Spleen (tissue), 11 donors: ENCODE results near the gene NDUFS8. TPM values are rescaled to one million over a fixed set of nuclear protein-coding genes. Genes with fewer than 3 reads are reported as not detected.

Experiments used
- DNase-seq: peaks from one replicate; pipeline ENCODE4 v3.0.0-alpha.2; 2020
- H3K27ac ChIP-seq, 8 donors: fragments of 200-600 bp; sonication (generic) in 7 of 8; 1 replicate in 4 of 8; 2 replicates in 4 of 8; pipeline versions ENCODE4 v1.5.0 to v1.8.0; 2016 to 2021; ENCODE audit warnings: inconsistent platforms in 4 of 8, mild to moderate bottlenecking in 4 of 8, moderate library complexity in 1 of 8
- H3K27me3 ChIP-seq, 7 donors: fragments of 200-600 bp; sonication (generic) in 6 of 7; replicated peaks in 1 of 7; 1 replicate in 4 of 7; 2 replicates in 3 of 7; pipeline versions ENCODE4 v1.5.0 to v1.8.0; 2016 to 2021; ENCODE audit warnings: inconsistent platforms in 3 of 7, mild to moderate bottlenecking in 1 of 7
- H3K36me3 ChIP-seq, 6 donors: fragments of 200-600 bp; sonication (generic) in 5 of 6; 1 replicate in 4 of 6; 2 replicates in 2 of 6; pipeline versions ENCODE4 v1.5.0 to v1.8.0; 2016 to 2021; ENCODE audit warnings: inconsistent platforms in 2 of 6
- H3K4me1 ChIP-seq, 6 donors: fragments of 200-600 bp; sonication (generic) in 5 of 6; 1 replicate in 3 of 6; 2 replicates in 3 of 6; pipeline versions ENCODE4 v1.5.0 to v1.8.0; 2016 to 2021; ENCODE audit warnings: inconsistent platforms in 3 of 6
- H3K4me3 ChIP-seq, 8 donors: fragments of 200-600 bp; sonication (generic) in 7 of 8; 1 replicate in 4 of 8; 2 replicates in 4 of 8; pipeline versions ENCODE4 v1.5.0 to v1.8.0; 2016 to 2021; ENCODE audit warnings: inconsistent platforms in 4 of 8, mild to moderate bottlenecking in 4 of 8, moderate library complexity in 2 of 8
- H3K9me3 ChIP-seq, 8 donors: fragments of 200-600 bp; sonication (generic) in 7 of 8; 1 replicate in 4 of 8; 2 replicates in 4 of 8; pipeline versions ENCODE4 v1.5.0 to v1.8.0; 2016 to 2021; ENCODE audit warnings: inconsistent platforms in 4 of 8
- CTCF ChIP-seq, 11 experiments: fragments of 200-600 bp in 7 of 11; fragments of 450-650 bp in 4 of 11; sonication (generic) in 4 of 11; IDR thresholded peaks in 8 of 11; conservative IDR thresholded peaks in 3 of 11; 1 replicate in 7 of 11; 2 replicates in 4 of 11; pipeline versions ENCODE4 v1.4.0 to v1.8.0; 2016 to 2021; ENCODE audit warnings: antibody characterized with exemption in 11 of 11, inconsistent platforms in 4 of 11, mild to moderate bottlenecking in 1 of 11
- POLR2A ChIP-seq, 3 donors: fragments of 450-650 bp; IDR thresholded peaks; one replicate each; pipeline ENCODE4 v1.5.1; 2017; ENCODE audit warnings: antibody characterized with exemption in 3 of 3, mild to moderate bottlenecking in 1 of 3
- POLR2AphosphoS5 ChIP-seq, 3 donors: sonication (generic); formaldehyde crosslinking; IDR thresholded peaks; one replicate each; pipeline ENCODE4 v1.5.1; 2017; ENCODE audit warnings: antibody characterized with exemption in 3 of 3
- WGBS, 5 donors: extraction: QIAGEN DNeasy Blood & Tissue Kit in 3 of 5; methylation state at CpG; one replicate each; pipeline versions ENCODE4 v1.1.5 to v1.1.7; 2013 to 2018; 5-methylcytosine and 5-hydroxymethylcytosine counted together
- intact Hi-C: fragments of 100-400 bp; cut with DNase I; formaldehyde crosslinking; loops from one replicate; pipeline ENCODE4 v1.15.0; 2023; ENCODE audit warnings: low total_unique reads
- polyA plus RNA-seq, 3 donors: library from polyadenylated mRNA; stranded (reverse); fragments of 200-250 nt; gene quantifications; one replicate each; pipeline ENCODE4 v1.2.1, GENCODE V29; 2013
- total RNA-seq, 7 donors: library from RNA; depleted of rRNA in 3 of 7; stranded (reverse); fragments of >200 nt in 3 of 7; fragmentation: NEBNext Ultra II Directional in 4 of 7; extraction: Animal tissue kit (Norgen Biotek cat#: 25700) in 4 of 7; gene quantifications; one replicate each; pipeline versions ENCODE4 v1.1.0 to v1.2.1, GENCODE V29; 2016 to 2021
- donor health status: healthy with polysubstance abuse.
- donor health status: DM: no; HTN: no; CAD: no; lungs with moderate emphysema.
- donor health status: DM: no; HTN: no; CAD: no.
- donor health status: Bipolar disorder and iron deficiency.
- donor health status: healthy.
- donor health status: DM: no; HTN: no; CAD: no.
- donor health status: DM: yes; HTN: yes; CAD: no.

The NDUFS8 gene
- total and polyA plus RNA-seq, 10 donors: 75.4 to 132 (median 95.1) TPM

DNA sequence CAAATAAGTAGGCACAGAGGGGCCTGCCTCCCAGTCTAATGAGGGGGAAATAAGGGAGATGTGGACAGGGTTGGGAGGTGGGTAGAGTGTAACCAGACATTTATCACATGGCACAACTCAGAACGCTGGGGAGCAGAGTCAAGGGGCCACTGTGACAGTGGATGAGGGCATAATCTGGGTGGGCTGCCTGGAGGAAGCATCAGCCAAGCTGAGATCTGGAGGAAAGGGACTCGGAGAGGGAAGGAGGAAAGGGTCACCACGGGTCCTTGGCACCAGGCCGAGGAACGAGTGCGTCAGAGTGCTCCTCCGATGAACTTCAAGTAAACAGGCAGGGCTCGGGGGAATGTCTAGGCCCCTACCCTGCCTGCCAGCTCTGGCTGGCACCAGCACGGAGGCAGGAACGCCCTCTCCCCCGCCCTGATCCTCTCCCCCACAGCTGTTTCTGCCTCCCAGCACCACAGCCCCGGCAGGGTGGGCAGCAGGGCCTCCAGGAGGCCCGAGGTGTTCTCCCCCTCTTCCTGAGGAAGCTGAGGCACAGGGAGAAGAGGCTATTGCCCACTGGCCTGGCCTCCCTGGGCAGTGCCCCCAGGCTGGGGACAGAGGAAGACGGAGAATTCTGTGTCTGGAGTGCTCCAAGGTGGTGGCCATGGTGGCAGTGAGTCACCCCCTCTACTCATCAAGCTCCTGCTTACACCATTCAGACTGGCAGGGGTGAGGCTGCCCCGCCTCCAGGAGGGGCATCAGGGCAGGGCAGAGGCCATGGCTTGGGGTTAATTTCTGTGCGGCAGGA lies 16.1 kb upstream of the NDUFS8 start:
- no peaks in the 10 kb centered on the region for H3K9me3 ChIP-seq
- peak overlapping the region in 1 of 8 donors; percentile 5 for H3K4me3 ChIP-seq
- no peak for DNase-seq
- H3K27me3 ChIP-seq: peaks cover 0 to 5% (median 0%) of the 10 kb centered on the region in 7 donors
- TF ChIP-seq POLR2A (IDR thresholded peaks at IDR 0.05): no peak
- peak; percentile 47 to 61 (median 54) for TF ChIP-seq POLR2AphosphoS5 (IDR thresholded peaks at IDR 0.05)
- no peak for TF ChIP-seq CTCF (IDR thresholded peaks at IDR 0.05 in 8 of 11, conservative IDR thresholded peaks at IDR 0.05 in 3 of 11)
- intact Hi-C loops: no loop called here
- H3K4me1 ChIP-seq: peaks cover 6 to 80% (median 58%) of the 10 kb centered on the region in 6 donors
- peak overlapping the region in 6 of 8 donors; percentile 5 to 93 (median 90) for H3K27ac ChIP-seq
- H3K36me3 ChIP-seq: peaks cover 0 to 51% (median 0%) of the 10 kb centered on the region in 6 donors
- 29 to 51% (median 49%) methylated on average over 15 to 16 of the region's 16 CpGs for WGBS, 5 donors

GRCh38 chr11:68014947-68015447 lies 15.5 kb upstream of the NDUFS8 start:
- 84 to 93% (median 84%) methylated on average over 14 to 19 of the region's 19 CpGs for WGBS, 5 donors
- H3K36me3 ChIP-seq: peaks cover 0 to 57% (median 0%) of the 10 kb centered on the region in 6 donors
- H3K27me3 ChIP-seq: peaks cover 0 to 3% (median 0%) of the 10 kb centered on the region in 7 donors
- no peak for TF ChIP-seq POLR2AphosphoS5 (IDR thresholded peaks at IDR 0.05)
- TF ChIP-seq CTCF (IDR thresholded peaks at IDR 0.05 in 8 of 11, conservative IDR thresholded peaks at IDR 0.05 in 3 of 11): no peak
- TF ChIP-seq POLR2A (IDR thresholded peaks at IDR 0.05): no peak
- no peaks in the 10 kb centered on the region for H3K9me3 ChIP-seq
- no peak overlapping the region for H3K4me3 ChIP-seq
- no peak for DNase-seq
- peak overlapping the region in 4 of 8 donors; percentile 89 to 93 (median 91) for H3K27ac ChIP-seq
- peaks cover 0 to 74% (median 51%) of the 10 kb centered on the region in 6 donors for H3K4me1 ChIP-seq
- intact Hi-C loops: no loop called here

- WGBS, 5 donors: 93 to 98% (median 95%) methylated on average over 8 of the region's 8 CpGs
- Histone ChIP-seq H3K4me3 (no peak overlapping the region), H3K27ac (no peak overlapping the region), H3K27me3 (no peaks in the 10 kb centered on the region), H3K36me3 (peaks cover 0 to 62% (median 0%) of the 10 kb centered on the region in 6 donors), H3K4me1 (peaks cover 0 to 69% (median 47%) of the 10 kb centered on the region in 6 donors), H3K9me3 (no peaks in the 10 kb centered on the region)
- intact Hi-C loops: no loop called here
- TF ChIP-seq POLR2AphosphoS5 (IDR thresholded peaks at IDR 0.05) (no peak), CTCF (IDR thresholded peaks at IDR 0.05 in 8 of 11, conservative IDR thresholded peaks at IDR 0.05 in 3 of 11) (no peak), POLR2A (IDR thresholded peaks at IDR 0.05) (no peak)
- DNase-seq: no peak
Measured at GRCh38 chr11:68015467-68015866, 15.0 kb upstream of the NDUFS8 start.
